Activated T-cell treated with anti-CD3 and anti-CD28 coated beads for 24 hours (primary cell): ENCODE data around the gene SREBF1.
A peak's percentile ranks its signal among the peaks of the same experiment; 100 is the strongest.

ENCODE experiments used
- DNase-seq: peaks from one replicate; pipeline ENCODE4 v3.0.0-alpha.2; 2020; ENCODE audit warnings: low read depth

SREBF1 gene

GRCh38 chr17:17794382-17794781 lies 42.4 kb downstream of the SREBF1 start:
- no peak for DNase-seq

- DNase-seq: no peak
Measured at GRCh38 chr17:17793378-17794214, 43.2 kb downstream of the SREBF1 start.

GRCh38 chr17:17792551-17793377 lies 44.0 kb downstream of the SREBF1 start:
- peak; percentile 28 for DNase-seq

GRCh38 chr17:17792037-17792550 lies 44.7 kb downstream of the SREBF1 start:
- DNase-seq: no peak

GRCh38 chr17:17790637-17791464 lies 45.9 kb downstream of the SREBF1 start:
- DNase-seq: no peak

GRCh38 chr17:17789828-17790636 lies 46.8 kb downstream of the SREBF1 start:
- DNase-seq: no peak

GRCh38 chr17:17789410-17789809 lies 47.4 kb downstream of the SREBF1 start:
- DNase-seq: no peak

GRCh38 chr17:17788967-17789366 lies 47.8 kb downstream of the SREBF1 start:
- DNase-seq: no peak

GRCh38 chr17:17787568-17787967 lies 49.2 kb downstream of the SREBF1 start:
- DNase-seq: no peak

- no peak for DNase-seq
Measured at GRCh38 chr17:17786998-17787397, 49.8 kb downstream of the SREBF1 start.

- no peak for DNase-seq
Measured at GRCh38 chr17:17785407-17785806, 51.4 kb downstream of the SREBF1 start.

- DNase-seq: no peak
Measured at GRCh38 chr17:17784657-17785267, 52.0 kb downstream of the SREBF1 start.

GRCh38 chr17:17783825-17784656 lies 52.7 kb downstream of the SREBF1 start:
- DNase-seq: no peak

- DNase-seq: peak; percentile 33
Measured at GRCh38 chr17:17783116-17783824, 53.5 kb downstream of the SREBF1 start.

- DNase-seq: no peak
Measured at GRCh38 chr17:17782523-17783115, 54.2 kb downstream of the SREBF1 start.

GRCh38 chr17:17781591-17782496 lies 54.9 kb downstream of the SREBF1 start:
- DNase-seq: no peak

- DNase-seq: no peak
Measured at GRCh38 chr17:17780922-17781590, 55.7 kb downstream of the SREBF1 start.
